ENCODE data around the gene ZNF346. TPM values are rescaled to one million over a fixed set of nuclear protein-coding genes. Genes with fewer than 3 reads are reported as not detected.
A peak's percentile ranks its signal among the peaks of the same experiment; 100 is the strongest.
"Not testable (repeated sequence)": the region's sequence is repeated elsewhere in the genome, so short reads cannot be mapped to it uniquely, and the experiment has no call there.

The ZNF346 gene
- polyA plus RNA-seq, 1 donor = 16.9 TPM

GRCh38 chr5:176993081-176993480 is 29.4 kb upstream of the ZNF346 start:
- DNase-seq; H3K4me3 ChIP-seq (ENCODE audit: low read length); H3K36me3 ChIP-seq (ENCODE audit: control insufficient read depth, insufficient read depth, low read length); H3K27me3 ChIP-seq (ENCODE audit: control insufficient read depth, insufficient read depth, low read length); H3K4me1 ChIP-seq (ENCODE audit: control insufficient read depth, insufficient read depth, low read length); H3K9me3 ChIP-seq (ENCODE audit: control insufficient read depth, low read depth, low read length); H3K27ac ChIP-seq (ENCODE audit: low read length): not testable (repeated sequence)
- WGBS (ENCODE audit: insufficient coverage, low lambda C conversion rate) = no CpG with 5 or more reads among the region's 3 CpGs

- Histone ChIP-seq H3K4me3 (ENCODE audit: low read length) (no peak overlapping the region), H3K4me1 (ENCODE audit: control insufficient read depth, insufficient read depth, low read length) (no peaks in the 10 kb centered on the region), H3K36me3 (ENCODE audit: control insufficient read depth, insufficient read depth, low read length) (no peaks in the 10 kb centered on the region), H3K27me3 (ENCODE audit: control insufficient read depth, insufficient read depth, low read length) (no peaks in the 10 kb centered on the region), H3K9me3 (ENCODE audit: control insufficient read depth, low read depth, low read length) (peaks cover 4% of the 10 kb centered on the region), H3K27ac (ENCODE audit: low read length) (peak overlapping the region; percentile 16)
- DNase-seq = peak; percentile 22 to 65
- WGBS (ENCODE audit: insufficient coverage, low lambda C conversion rate) = no CpG with 5 or more reads among the region's 7 CpGs
These were observed 27.9 kb upstream of the ZNF346 start for GRCh38 chr5:176994460-176995121.

GRCh38 chr5:176995122-176995490 is 27.4 kb upstream of the ZNF346 start:
- WGBS (ENCODE audit: insufficient coverage, low lambda C conversion rate) = 80% methylated on average over 1 of the region's 3 CpGs
- no peaks in the 10 kb centered on the region for H3K27me3 ChIP-seq (ENCODE audit: control insufficient read depth, insufficient read depth, low read length)
- H3K4me3 ChIP-seq (ENCODE audit: low read length) = no peak overlapping the region
- H3K9me3 ChIP-seq (ENCODE audit: control insufficient read depth, low read depth, low read length) = peaks cover 4% of the 10 kb centered on the region
- H3K36me3 ChIP-seq (ENCODE audit: control insufficient read depth, insufficient read depth, low read length) = no peaks in the 10 kb centered on the region
- H3K4me1 ChIP-seq (ENCODE audit: control insufficient read depth, insufficient read depth, low read length) = no peaks in the 10 kb centered on the region
- DNase-seq = no peak
- peak overlapping the region; percentile 33 for H3K27ac ChIP-seq (ENCODE audit: low read length)

GRCh38 chr5:176995896-176996767 is 26.4 kb upstream of the ZNF346 start:
- no peaks in the 10 kb centered on the region for H3K36me3 ChIP-seq (ENCODE audit: control insufficient read depth, insufficient read depth, low read length)
- H3K27me3 ChIP-seq (ENCODE audit: control insufficient read depth, insufficient read depth, low read length) = no peaks in the 10 kb centered on the region
- no peaks in the 10 kb centered on the region for H3K4me1 ChIP-seq (ENCODE audit: control insufficient read depth, insufficient read depth, low read length)
- DNase-seq = no peak
- peaks cover 4% of the 10 kb centered on the region for H3K9me3 ChIP-seq (ENCODE audit: control insufficient read depth, low read depth, low read length)
- no peak overlapping the region for H3K4me3 ChIP-seq (ENCODE audit: low read length)
- no peak overlapping the region for H3K27ac ChIP-seq (ENCODE audit: low read length)
- 90% methylated on average over 2 of the region's 4 CpGs for WGBS (ENCODE audit: insufficient coverage, low lambda C conversion rate)

GRCh38 chr5:176996780-176997179 is 25.7 kb upstream of the ZNF346 start:
- DNase-seq = no peak
- H3K27me3 ChIP-seq (ENCODE audit: control insufficient read depth, insufficient read depth, low read length) = no peaks in the 10 kb centered on the region
- H3K9me3 ChIP-seq (ENCODE audit: control insufficient read depth, low read depth, low read length) = peaks cover 4% of the 10 kb centered on the region
- WGBS (ENCODE audit: insufficient coverage, low lambda C conversion rate) = 100% methylated on average over 1 of the region's 5 CpGs
- H3K27ac ChIP-seq (ENCODE audit: low read length) = no peak overlapping the region
- H3K36me3 ChIP-seq (ENCODE audit: control insufficient read depth, insufficient read depth, low read length) = no peaks in the 10 kb centered on the region
- no peak overlapping the region for H3K4me3 ChIP-seq (ENCODE audit: low read length)
- H3K4me1 ChIP-seq (ENCODE audit: control insufficient read depth, insufficient read depth, low read length) = no peaks in the 10 kb centered on the region

GRCh38 chr5:176998828-176999227 is 23.7 kb upstream of the ZNF346 start:
- 93% methylated on average over 4 of the region's 5 CpGs for WGBS (ENCODE audit: insufficient coverage, low lambda C conversion rate)
- Histone ChIP-seq H3K4me1 (ENCODE audit: control insufficient read depth, insufficient read depth, low read length) (no peaks in the 10 kb centered on the region), H3K27ac (ENCODE audit: low read length) (no peak overlapping the region), H3K4me3 (ENCODE audit: low read length) (no peak overlapping the region), H3K9me3 (ENCODE audit: control insufficient read depth, low read depth, low read length) (peaks cover under 1% of the 10 kb centered on the region), H3K27me3 (ENCODE audit: control insufficient read depth, insufficient read depth, low read length) (no peaks in the 10 kb centered on the region), H3K36me3 (ENCODE audit: control insufficient read depth, insufficient read depth, low read length) (peaks cover 3% of the 10 kb centered on the region)
- DNase-seq = no peak

- H3K36me3 ChIP-seq (ENCODE audit: control insufficient read depth, insufficient read depth, low read length); H3K9me3 ChIP-seq (ENCODE audit: control insufficient read depth, low read depth, low read length); H3K27me3 ChIP-seq (ENCODE audit: control insufficient read depth, insufficient read depth, low read length); H3K4me1 ChIP-seq (ENCODE audit: control insufficient read depth, insufficient read depth, low read length); H3K27ac ChIP-seq (ENCODE audit: low read length); H3K4me3 ChIP-seq (ENCODE audit: low read length); DNase-seq: not testable (repeated sequence)
These were observed 23.0 kb upstream of the ZNF346 start for GRCh38 chr5:176999526-176999925.

- Histone ChIP-seq H3K9me3 (ENCODE audit: control insufficient read depth, low read depth, low read length) (no peaks in the 10 kb centered on the region), H3K27ac (ENCODE audit: low read length) (no peak overlapping the region), H3K36me3 (ENCODE audit: control insufficient read depth, insufficient read depth, low read length) (peaks cover 3% of the 10 kb centered on the region), H3K4me1 (ENCODE audit: control insufficient read depth, insufficient read depth, low read length) (peaks cover 9% of the 10 kb centered on the region), H3K27me3 (ENCODE audit: control insufficient read depth, insufficient read depth, low read length) (no peaks in the 10 kb centered on the region), H3K4me3 (ENCODE audit: low read length) (no peak overlapping the region)
- DNase-seq = no peak
- no CpG with 5 or more reads among the region's 5 CpGs for WGBS (ENCODE audit: insufficient coverage, low lambda C conversion rate)
These were observed 18.8 kb upstream of the ZNF346 start for GRCh38 chr5:177003649-177004048.

- WGBS (ENCODE audit: insufficient coverage, low lambda C conversion rate) = 83% methylated on average over 1 of the region's 10 CpGs
- no peak overlapping the region for H3K27ac ChIP-seq (ENCODE audit: low read length)
These were observed 17.5 kb upstream of the ZNF346 start for GRCh38 chr5:177004961-177005360.

GRCh38 chr5:177005619-177006264 is 16.8 kb upstream of the ZNF346 start:
- peak overlapping the region; percentile 68 for H3K4me3 ChIP-seq (ENCODE audit: low read length)
- no peaks in the 10 kb centered on the region for H3K9me3 ChIP-seq (ENCODE audit: control insufficient read depth, low read depth, low read length)
- H3K27ac ChIP-seq (ENCODE audit: low read length) = peak overlapping the region; percentile 72
- H3K27me3 ChIP-seq (ENCODE audit: control insufficient read depth, insufficient read depth, low read length) = no peaks in the 10 kb centered on the region
- H3K4me1 ChIP-seq (ENCODE audit: control insufficient read depth, insufficient read depth, low read length) = peaks cover 9% of the 10 kb centered on the region
- DNase-seq = peak; percentile 52 to 81
- whole genome bisulfite sequencing (ENCODE audit: insufficient coverage, low lambda C conversion rate) = no CpG with 5 or more reads among the region's 51 CpGs
- H3K36me3 ChIP-seq (ENCODE audit: control insufficient read depth, insufficient read depth, low read length) = peaks cover 3% of the 10 kb centered on the region

More at GRCh38 chr5:177004961-177005360, 17.5 kb upstream of the ZNF346 start:
- H3K4me1 ChIP-seq (ENCODE audit: control insufficient read depth, insufficient read depth, low read length) = peaks cover 9% of the 10 kb centered on the region
- H3K27me3 ChIP-seq (ENCODE audit: control insufficient read depth, insufficient read depth, low read length) = no peaks in the 10 kb centered on the region
- H3K36me3 ChIP-seq (ENCODE audit: control insufficient read depth, insufficient read depth, low read length) = peaks cover 3% of the 10 kb centered on the region
- peak overlapping the region; percentile 68 for H3K4me3 ChIP-seq (ENCODE audit: low read length)
- DNase-seq = no peak
- no peaks in the 10 kb centered on the region for H3K9me3 ChIP-seq (ENCODE audit: control insufficient read depth, low read depth, low read length)
